Measurements from ENCODE around the gene DNAJC12.

- TF ChIP-seq, protein P1, sequence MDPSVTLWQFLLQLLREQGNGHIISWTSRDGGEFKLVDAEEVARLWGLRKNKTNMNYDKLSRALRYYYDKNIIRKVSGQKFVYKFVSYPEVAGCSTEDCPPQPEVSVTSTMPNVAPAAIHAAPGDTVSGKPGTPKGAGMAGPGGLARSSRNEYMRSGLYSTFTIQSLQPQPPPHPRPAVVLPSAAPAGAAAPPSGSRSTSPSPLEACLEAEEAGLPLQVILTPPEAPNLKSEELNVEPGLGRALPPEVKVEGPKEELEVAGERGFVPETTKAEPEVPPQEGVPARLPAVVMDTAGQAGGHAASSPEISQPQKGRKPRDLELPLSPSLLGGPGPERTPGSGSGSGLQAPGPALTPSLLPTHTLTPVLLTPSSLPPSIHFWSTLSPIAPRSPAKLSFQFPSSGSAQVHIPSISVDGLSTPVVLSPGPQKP (IDR thresholded peaks at IDR 0.05; ENCODE audit: low read depth, low read length) = no peak
- no peak for TF ChIP-seq HDAC2 (IDR thresholded peaks at IDR 0.05)
- TF ChIP-seq POLR2A (IDR thresholded peaks at IDR 0.05; ENCODE audit: low read length) = no peak
- TF ChIP-seq CEBPB (IDR thresholded peaks at IDR 0.05) = no peak
- TF ChIP-seq RAD21 (conservative IDR thresholded peaks at IDR 0.05 in 1 of 2, IDR thresholded peaks at IDR 0.05 in 1 of 2) = no peak
- TF ChIP-seq USF2 (IDR thresholded peaks at IDR 0.05) = no peak
- TF ChIP-seq, protein P2, sequence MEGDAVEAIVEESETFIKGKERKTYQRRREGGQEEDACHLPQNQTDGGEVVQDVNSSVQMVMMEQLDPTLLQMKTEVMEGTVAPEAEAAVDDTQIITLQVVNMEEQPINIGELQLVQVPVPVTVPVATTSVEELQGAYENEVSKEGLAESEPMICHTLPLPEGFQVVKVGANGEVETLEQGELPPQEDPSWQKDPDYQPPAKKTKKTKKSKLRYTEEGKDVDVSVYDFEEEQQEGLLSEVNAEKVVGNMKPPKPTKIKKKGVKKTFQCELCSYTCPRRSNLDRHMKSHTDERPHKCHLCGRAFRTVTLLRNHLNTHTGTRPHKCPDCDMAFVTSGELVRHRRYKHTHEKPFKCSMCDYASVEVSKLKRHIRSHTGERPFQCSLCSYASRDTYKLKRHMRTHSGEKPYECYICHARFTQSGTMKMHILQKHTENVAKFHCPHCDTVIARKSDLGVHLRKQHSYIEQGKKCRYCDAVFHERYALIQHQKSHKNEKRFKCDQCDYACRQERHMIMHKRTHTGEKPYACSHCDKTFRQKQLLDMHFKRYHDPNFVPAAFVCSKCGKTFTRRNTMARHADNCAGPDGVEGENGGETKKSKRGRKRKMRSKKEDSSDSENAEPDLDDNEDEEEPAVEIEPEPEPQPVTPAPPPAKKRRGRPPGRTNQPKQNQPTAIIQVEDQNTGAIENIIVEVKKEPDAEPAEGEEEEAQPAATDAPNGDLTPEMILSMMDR (IDR thresholded peaks at IDR 0.05) = no peak
- no peak for TF ChIP-seq E2F6 (IDR thresholded peaks at IDR 0.05; ENCODE audit: borderline replicate concordance, low read depth)
- TF ChIP-seq SREBF2 (IDR thresholded peaks at IDR 0.05) = no peak
- no peak for TF ChIP-seq REST (IDR thresholded peaks at IDR 0.05)
- TF ChIP-seq MYC (IDR thresholded peaks at IDR 0.05; ENCODE audit: borderline replicate concordance, low read length) = no peak
- no peak for TF ChIP-seq KDM1A (IDR thresholded peaks at IDR 0.05; ENCODE audit: low read depth)
- no peak for TF ChIP-seq CHD2 (IDR thresholded peaks at IDR 0.05; ENCODE audit: low read length, partially characterized antibody)
These were observed 53.5 kb downstream of the DNAJC12 start for GRCh38 chr10:67784474-67784873.

Data from A549 (cell line).